NK-92 (cell line): ENCODE data around the gene UGGT2.
"Not testable (repeated sequence)": the region's sequence is repeated elsewhere in the genome, so short reads cannot be mapped to it uniquely, and the experiment has no call there.

Experiments used
- DNase-seq: peaks from one replicate; lab custom pipeline; 2025; ENCODE audit not compliant: unreplicated experiment; lab: John Stamatoyannopoulos, UW

Gene UGGT2

GRCh38 chr13:95982144-95982543, 71.1 kb downstream of the UGGT2 start:
- DNase-seq, result no peak

GRCh38 chr13:95972651-95973050, 80.5 kb downstream of the UGGT2 start:
- not testable (repeated sequence) for DNase-seq

GRCh38 chr13:95970878-95971277, 82.3 kb downstream of the UGGT2 start:
- no peak for DNase-seq

- no peak for DNase-seq
Measured at GRCh38 chr13:95968906-95969305, 84.3 kb downstream of the UGGT2 start.

GRCh38 chr13:95957331-95957730, 95.9 kb downstream of the UGGT2 start:
- no peak for DNase-seq

- DNase-seq, result no peak
Measured at GRCh38 chr13:95956589-95957148, 96.5 kb downstream of the UGGT2 start.

- DNase-seq, result no peak
Measured at GRCh38 chr13:95955719-95956118, 97.5 kb downstream of the UGGT2 start.

GRCh38 chr13:95955255-95955654, 97.9 kb downstream of the UGGT2 start:
- DNase-seq, result no peak

GRCh38 chr13:95954266-95954665, 98.9 kb downstream of the UGGT2 start:
- DNase-seq, result no peak

- DNase-seq, result no peak
Measured at GRCh38 chr13:95950103-95950502, 103.1 kb downstream of the UGGT2 start.

GRCh38 chr13:95948656-95949055, 104.5 kb downstream of the UGGT2 start:
- no peak for DNase-seq

- DNase-seq, result no peak
Measured at GRCh38 chr13:95937714-95938320, 115.4 kb downstream of the UGGT2 start.

- DNase-seq, result no peak
Measured at GRCh38 chr13:95931300-95932025, 121.7 kb downstream of the UGGT2 start.

GRCh38 chr13:95929430-95929829, 123.8 kb downstream of the UGGT2 start:
- DNase-seq, result no peak

- DNase-seq, result not testable (repeated sequence)
Measured at GRCh38 chr13:95928367-95928906, 124.8 kb downstream of the UGGT2 start.

GRCh38 chr13:95926231-95926630, 127.0 kb downstream of the UGGT2 start:
- DNase-seq, result no peak

GRCh38 chr13:95924389-95924994, 128.7 kb downstream of the UGGT2 start:
- DNase-seq, result no peak

GRCh38 chr13:95921485-95921884, 131.7 kb downstream of the UGGT2 start:
- DNase-seq, result no peak

GRCh38 chr13:95920485-95920884, 132.7 kb downstream of the UGGT2 start:
- no peak for DNase-seq

- no peak for DNase-seq
Measured at GRCh38 chr13:95918860-95919259, 134.3 kb downstream of the UGGT2 start.

- DNase-seq, result no peak
Measured at GRCh38 chr13:95914991-95915501, 138.2 kb downstream of the UGGT2 start.

GRCh38 chr13:95906999-95907398, 146.2 kb downstream of the UGGT2 start:
- no peak for DNase-seq
